ENCODE results near the gene SLIT3.

- no peak for TF ChIP-seq CTCF (IDR thresholded peaks at IDR 0.05)
- no peak for TF ChIP-seq POLR2A (IDR thresholded peaks at IDR 0.05)
- no peak for TF ChIP-seq POLR2AphosphoS5 (IDR thresholded peaks at IDR 0.05; ENCODE audit: insufficient read depth in 1 of 2, low read depth in 1 of 2)
These were observed 17.6 kb upstream of the SLIT3 start for GRCh38 chr5:169318556-169318955.
